Measurements from ENCODE around the gene GNA12. TPM values are rescaled to one million over a fixed set of nuclear protein-coding genes. Genes with fewer than 3 reads are reported as not detected.

The GNA12 gene
- total and polyA plus RNA-seq, 9 of the 15 experiments (the other 6 are each of a cell fraction or from before 2014, with no cell fraction given): 0.65 to 32.7 (median 9.6) TPM

GRCh38 chr7:2872296-2872874 is 28.3 kb upstream of the GNA12 start:
- CTCF ChIA-PET (ENCODE audit: low intra/inter-chr PET ratio): no interaction called here
- peak; percentile 59; the same call in 1 of the 2 replicates for TF ChIP-seq RFX1 (IDR thresholded peaks at IDR 0.05)
- TF ChIP-seq HEY1 (CRISPR knock-in tag; IDR thresholded peaks at IDR 0.05; ENCODE audit: borderline replicate concordance): no peak
- TF ChIP-seq ZNF408 (CRISPR knock-in tag; IDR thresholded peaks at IDR 0.05; ENCODE audit: low read depth): no peak
- FAIRE-seq: peak; percentile 72

GRCh38 chr7:2870471-2870931 is 26.4 kb upstream of the GNA12 start:
- no peaks in the 10 kb centered on the region for H3K36me3 ChIP-seq (ENCODE audit: control insufficient read depth, insufficient read depth, low read length)
- FAIRE-seq: no peak
- 9% methylated on average over 10 of the region's 10 CpGs for WGBS (ENCODE audit: insufficient coverage, low coverage, missing lambda C conversion rate)
- H3K4me2 ChIP-seq (ENCODE audit: insufficient read depth, low read length): no peak overlapping the region
- H3K79me2 ChIP-seq (ENCODE audit: control insufficient read depth, insufficient read depth, low read length): no peaks in the 10 kb centered on the region
- ATAC-seq: peak; percentile 18; the same call in 1 of the 3 replicates
- no peaks in the 10 kb centered on the region for H3K9me1 ChIP-seq (ENCODE audit: control insufficient read depth, insufficient read depth, low read length)
- peaks cover 9% of the 10 kb centered on the region for H4K20me1 ChIP-seq (replicated peaks; ENCODE audit: control insufficient read depth, insufficient read depth, low read length)
- H3K4me1 ChIP-seq (replicated peaks in 1 of 2; ENCODE audit: control insufficient read depth in 2 of 2, insufficient read depth in 2 of 2, low read length in 2 of 2): peaks cover 0 to 14% of the 10 kb centered on the region in 2 experiments; a peak in 2 of 5 replicates
- H3K27me3 ChIP-seq (ENCODE audit: control insufficient read depth in 2 of 2, insufficient read depth in 2 of 2, low read length in 2 of 2): peaks cover 15 to 55% of the 10 kb centered on the region in 2 experiments
- in situ Hi-C loops (cut with MboI): loop anchor here (25.0 kb wide), 1 partner anchor 1017 kb away; no protein-coding TSS in a partner anchor
- BruUV-seq (replicated peaks): no TSS peak
- 0 out of 4 replicates have a peak, but pooled peaks of 1 of the 2 experiments have one; percentile 20 for TF ChIP-seq NRF1 (conservative IDR thresholded peaks at IDR 0.05 in 1 of 2, IDR thresholded peaks at IDR 0.05 in 1 of 2)
- no peak for TF ChIP-seq ETV5 (CRISPR knock-in tag; IDR thresholded peaks at IDR 0.05; ENCODE audit: low read depth)
- H3K9me3 ChIP-seq (replicated peaks; ENCODE audit: control insufficient read depth, insufficient read depth, low read depth, low read length): no peaks in the 10 kb centered on the region
- no peak overlapping the region for H2AFZ ChIP-seq (ENCODE audit: low read depth, low read length)
- intact Hi-C loops (cut with micrococcal nuclease): no loop called here
- H3K27ac ChIP-seq (ENCODE audit: extremely low read depth, low read depth, low read length): no peak overlapping the region
- peak in 1 of 4 experiments; percentile 15 for DNase-seq (ENCODE audit: extremely low read depth in 1 of 4, low spot score in 3 of 4)
- CTCF ChIA-PET (ENCODE audit: low intra/inter-chr PET ratio): no interaction called here
- POLR2A ChIA-PET: interaction anchor here (0.7 kb wide), 1 partner anchor 382 kb away, joined by 3 read pairs; no protein-coding TSS in a partner anchor
- peak overlapping the region in 1 of 2 experiments; percentile 17; a peak in 2 of 4 replicates for H3K9ac ChIP-seq (ENCODE audit: insufficient read depth in 1 of 2, low read depth in 2 of 2, low read length in 2 of 2)
- no peak overlapping the region for H3K4me3 ChIP-seq

More at GRCh38 chr7:2872296-2872874, 28.3 kb upstream of the GNA12 start:
- intact Hi-C loops (cut with micrococcal nuclease) (no loop called here), in situ Hi-C loops (cut with MboI) (loop anchor here (25.0 kb wide), 1 partner anchor 1015 kb away; no protein-coding TSS in a partner anchor)
- BruUV-seq (replicated peaks): no TSS peak
- WGBS (ENCODE audit: insufficient coverage, low coverage, missing lambda C conversion rate): 7% methylated on average over 6 of the region's 10 CpGs
- no peaks in the 10 kb centered on the region for H3K9me1 ChIP-seq (ENCODE audit: control insufficient read depth, insufficient read depth, low read length)
- peaks cover 18 to 66% of the 10 kb centered on the region in 2 experiments for H3K27me3 ChIP-seq (ENCODE audit: control insufficient read depth in 2 of 2, insufficient read depth in 2 of 2, low read length in 2 of 2)
- no peaks in the 10 kb centered on the region for H3K9me3 ChIP-seq (replicated peaks; ENCODE audit: control insufficient read depth, insufficient read depth, low read depth, low read length)
- H3K9ac ChIP-seq (ENCODE audit: insufficient read depth in 1 of 2, low read depth in 2 of 2, low read length in 2 of 2): no peak overlapping the region
- no peak overlapping the region for H2AFZ ChIP-seq (ENCODE audit: low read depth, low read length)
- peaks cover 9% of the 10 kb centered on the region for H4K20me1 ChIP-seq (replicated peaks; ENCODE audit: control insufficient read depth, insufficient read depth, low read length)
- H3K27ac ChIP-seq (ENCODE audit: extremely low read depth, low read depth, low read length): no peak overlapping the region
- H3K4me3 ChIP-seq: no peak overlapping the region
- POLR2A ChIA-PET: no interaction called here
- no peaks in the 10 kb centered on the region for H3K36me3 ChIP-seq (ENCODE audit: control insufficient read depth, insufficient read depth, low read length)
- H3K4me1 ChIP-seq (replicated peaks in 1 of 2; ENCODE audit: control insufficient read depth in 2 of 2, insufficient read depth in 2 of 2, low read length in 2 of 2): peaks cover 0 to 17% of the 10 kb centered on the region in 2 experiments; a peak in 2 of 5 replicates
- no peak for ATAC-seq
- H3K79me2 ChIP-seq (ENCODE audit: control insufficient read depth, insufficient read depth, low read length): no peaks in the 10 kb centered on the region
- DNase-seq (ENCODE audit: extremely low read depth in 1 of 4, low spot score in 3 of 4): peak in 1 of 4 experiments; percentile 2
- no peak overlapping the region for H3K4me2 ChIP-seq (ENCODE audit: insufficient read depth, low read length)

All from K562 (cell line).